EH (cell line): Measurements from ENCODE around the gene MUSTN1.

Experiments used
- DNase-seq: peaks from one replicate; pipeline ENCODE4 v3.0.0-alpha.2; 2015; ENCODE audit warnings: low read depth

Gene MUSTN1

DNA sequence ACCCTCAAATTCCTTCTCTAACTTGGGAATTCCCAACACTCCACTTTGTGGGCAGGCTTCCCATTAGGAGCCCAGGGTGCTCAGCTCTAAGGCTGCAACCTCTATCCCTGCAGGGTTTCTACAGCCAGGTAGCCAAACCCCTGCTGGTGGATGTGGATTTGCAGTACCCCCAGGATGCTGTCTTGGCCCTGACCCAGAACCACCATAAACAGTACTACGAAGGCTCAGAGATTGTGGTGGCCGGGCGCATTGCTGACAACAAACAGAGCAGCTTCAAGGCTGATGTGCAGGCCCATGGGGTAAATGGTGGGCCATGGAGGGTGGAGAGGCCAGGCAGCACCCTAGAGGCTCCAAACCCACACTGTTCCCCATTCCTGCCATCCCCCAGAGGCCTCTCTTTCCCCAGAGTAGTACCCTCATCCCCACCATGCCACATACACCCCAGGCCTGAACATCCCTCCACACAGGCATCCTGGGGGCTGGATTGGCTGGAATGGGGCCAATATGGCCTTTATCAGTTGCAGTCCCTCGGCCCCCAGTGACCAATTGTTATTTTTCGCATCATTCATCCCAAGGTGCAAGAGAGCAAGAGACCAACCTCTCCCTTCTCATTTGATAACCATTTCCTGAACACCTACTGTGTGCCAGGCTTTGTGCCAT is 49.8 kb downstream of the MUSTN1 start:
- no peak for DNase-seq

DNA sequence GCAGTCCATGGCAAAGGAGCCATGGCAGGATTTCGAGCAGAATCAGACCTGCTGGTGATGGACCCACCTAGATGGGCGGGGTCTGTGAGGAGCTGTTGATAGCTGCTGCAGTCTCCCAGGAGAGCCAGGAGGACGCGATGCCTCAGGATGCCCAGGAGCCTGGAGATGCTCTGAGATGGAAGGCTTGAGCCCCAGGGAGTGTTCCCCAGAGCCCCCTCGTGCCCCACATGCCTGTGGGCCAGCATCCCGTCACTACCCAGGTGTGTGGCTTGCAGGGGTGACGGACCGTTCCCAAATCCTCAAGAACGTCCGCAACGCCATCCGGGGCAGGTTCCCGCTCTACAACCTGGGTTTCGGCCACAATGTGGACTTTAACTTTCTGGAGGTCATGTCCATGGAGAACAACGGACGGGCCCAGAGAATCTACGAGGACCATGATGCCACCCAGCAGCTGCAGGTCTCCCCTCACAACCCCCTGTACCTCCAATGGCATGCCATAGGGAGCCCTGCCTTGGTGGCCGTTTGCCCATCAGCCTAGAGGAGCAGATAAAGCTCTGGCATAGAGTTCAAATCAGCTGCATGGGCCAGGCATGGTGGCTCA is 50.7 kb downstream of the MUSTN1 start:
- DNase-seq, result no peak

DNA sequence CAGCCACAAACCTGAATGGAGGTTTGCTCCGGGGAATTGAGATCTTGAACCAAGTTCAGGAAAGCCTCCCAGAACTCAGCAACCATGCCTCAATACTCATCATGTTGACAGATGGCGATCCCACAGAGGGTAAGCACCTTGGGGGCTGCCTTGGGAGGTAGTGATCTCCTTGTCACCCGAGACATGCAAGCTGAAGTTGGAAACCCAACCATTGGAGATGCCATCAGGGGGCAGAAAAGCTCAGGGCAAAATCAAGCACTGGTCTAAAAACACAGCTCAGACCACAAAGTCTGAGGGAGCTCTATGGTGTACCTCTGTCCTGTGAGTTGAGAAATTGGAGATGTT is 51.6 kb downstream of the MUSTN1 start:
- DNase-seq, result peak; percentile 6
